Neural cell (in vitro differentiated cells): ENCODE results near the gene CTNNA2.

Source experiments
- EZH2 ChIP-seq: fragments of 200-600, 300-800 bp; shearing (Covaris generic), sonication (generic); IDR thresholded peaks from 2 replicates; pipeline ENCODE4 v1.6.1; 2014; ENCODE audit warnings: antibody characterized with exemption, low read length, borderline replicate concordance, mild to moderate bottlenecking; ENCODE audit not compliant: insufficient read depth, poor library complexity, severe bottlenecking
- RAD21 ChIP-seq: fragments of 450-650 bp; conservative IDR thresholded peaks from 2 replicates; pipeline ENCODE4 v1.6.1; 2014; ENCODE audit warnings: antibody characterized with exemption, mild to moderate bottlenecking, moderate library complexity
- TAF1 ChIP-seq: IDR thresholded peaks from 2 replicates; pipeline ENCODE4 v1.6.1; 2012; ENCODE audit warnings: low read depth
- TF ChIP-seq, protein P1 (sequence below): fragments of 450-650 bp; IDR thresholded peaks from 2 replicates; pipeline ENCODE4 v1.5.1; 2014; ENCODE audit warnings: antibody characterized with exemption, mild to moderate bottlenecking, moderate library complexity; ENCODE audit not compliant: poor library complexity, severe bottlenecking

GRCh38 chr2:80168801-80169200 is 656.0 kb downstream of the CTNNA2 start:
- TF ChIP-seq, protein P1, sequence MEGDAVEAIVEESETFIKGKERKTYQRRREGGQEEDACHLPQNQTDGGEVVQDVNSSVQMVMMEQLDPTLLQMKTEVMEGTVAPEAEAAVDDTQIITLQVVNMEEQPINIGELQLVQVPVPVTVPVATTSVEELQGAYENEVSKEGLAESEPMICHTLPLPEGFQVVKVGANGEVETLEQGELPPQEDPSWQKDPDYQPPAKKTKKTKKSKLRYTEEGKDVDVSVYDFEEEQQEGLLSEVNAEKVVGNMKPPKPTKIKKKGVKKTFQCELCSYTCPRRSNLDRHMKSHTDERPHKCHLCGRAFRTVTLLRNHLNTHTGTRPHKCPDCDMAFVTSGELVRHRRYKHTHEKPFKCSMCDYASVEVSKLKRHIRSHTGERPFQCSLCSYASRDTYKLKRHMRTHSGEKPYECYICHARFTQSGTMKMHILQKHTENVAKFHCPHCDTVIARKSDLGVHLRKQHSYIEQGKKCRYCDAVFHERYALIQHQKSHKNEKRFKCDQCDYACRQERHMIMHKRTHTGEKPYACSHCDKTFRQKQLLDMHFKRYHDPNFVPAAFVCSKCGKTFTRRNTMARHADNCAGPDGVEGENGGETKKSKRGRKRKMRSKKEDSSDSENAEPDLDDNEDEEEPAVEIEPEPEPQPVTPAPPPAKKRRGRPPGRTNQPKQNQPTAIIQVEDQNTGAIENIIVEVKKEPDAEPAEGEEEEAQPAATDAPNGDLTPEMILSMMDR: no peak
- TF ChIP-seq EZH2: no peak
- TF ChIP-seq TAF1: no peak
- no peak for TF ChIP-seq RAD21
